Cardiac fibroblast (primary cell): ENCODE data around the gene ING3.
"Not testable (repeated sequence)": the region's sequence is repeated elsewhere in the genome, so short reads cannot be mapped to it uniquely, and the experiment has no call there.

ENCODE experiments used
- DNase-seq, 2 donors: peaks; one replicate each; pipeline versions ENCODE4 v3.0.0 to v3.0.0-alpha.2; 2010; ENCODE audit warnings: low read depth in 2 of 2
- H3K4me3 ChIP-seq, 2 donors: replicated peaks in 1 of 2; 1 replicate in 1 of 2; 2 replicates in 1 of 2; pipeline ENCODE4 v1.5.1; 2011; ENCODE audit warnings: low read depth in 2 of 2, low read length in 2 of 2, mild to moderate bottlenecking in 2 of 2, moderate library complexity in 1 of 2
- CTCF ChIP-seq: IDR thresholded peaks from one replicate; pipeline ENCODE4 v1.5.1; 2011; ENCODE audit warnings: low read depth, mild to moderate bottlenecking, low read length, inconsistent platforms

Gene ING3

GRCh38 chr7:120981117-120981516 is 30.5 kb downstream of the ING3 start:
- DNase-seq, result no peak
- no peak overlapping the region for H3K4me3 ChIP-seq
- TF ChIP-seq CTCF, result no peak

- DNase-seq, result peak; percentile 47 to 76
- H3K4me3 ChIP-seq, result no peak overlapping the region
- TF ChIP-seq CTCF, result peak; percentile 4
Measured at GRCh38 chr7:120981888-120982615, 31.5 kb downstream of the ING3 start.

- not testable (repeated sequence) for H3K4me3 ChIP-seq
Measured at GRCh38 chr7:120983592-120983991, 33.0 kb downstream of the ING3 start.

GRCh38 chr7:120984406-120984805 is 33.8 kb downstream of the ING3 start:
- no peak for TF ChIP-seq CTCF
- DNase-seq, result no peak
- no peak overlapping the region for H3K4me3 ChIP-seq

More at GRCh38 chr7:120983592-120983991, 33.0 kb downstream of the ING3 start:
- DNase-seq, result not testable (repeated sequence)

GRCh38 chr7:120985130-120985758 is 34.7 kb downstream of the ING3 start:
- no peak for TF ChIP-seq CTCF
- no peak overlapping the region for H3K4me3 ChIP-seq
- no peak for DNase-seq

DNA sequence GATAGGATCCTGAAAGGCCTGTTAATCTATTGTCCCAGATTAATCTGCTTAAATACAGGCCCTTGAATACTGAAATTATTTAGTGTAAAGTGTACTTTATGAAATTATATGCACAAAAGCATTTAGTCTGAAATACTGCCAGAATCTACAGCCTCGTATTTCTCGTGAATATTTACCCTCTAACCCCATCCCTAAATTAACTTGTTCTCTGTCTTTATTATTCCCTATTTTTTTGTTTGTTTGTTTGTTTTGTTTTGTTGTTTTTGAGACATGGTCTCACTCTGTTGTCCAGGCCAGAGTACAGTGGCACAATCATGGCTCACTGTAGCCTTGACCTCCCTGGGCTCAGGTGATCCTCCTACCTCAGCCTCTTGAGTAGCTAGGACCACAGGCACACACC is 35.3 kb downstream of the ING3 start:
- DNase-seq, result no peak
- no peak overlapping the region for H3K4me3 ChIP-seq
- TF ChIP-seq CTCF, result no peak

- no peak for DNase-seq
- TF ChIP-seq CTCF, result no peak
- H3K4me3 ChIP-seq, result no peak overlapping the region
Measured at GRCh38 chr7:120986650-120987049, 36.1 kb downstream of the ING3 start.
